Keratinocyte (primary cell): ENCODE results near the gene NAALADL1. TPM values are rescaled to one million over a fixed set of nuclear protein-coding genes. Genes with fewer than 3 reads are reported as not detected.
"Not testable (repeated sequence)": the region's sequence is repeated elsewhere in the genome, so short reads cannot be mapped to it uniquely, and the experiment has no call there.

Source experiments
- DNase-seq: peaks from one replicate; pipeline ENCODE4 v3.0.0-alpha.2; 2011; ENCODE audit warnings: low read depth, missing footprints, low spot score
- FAIRE-seq: peaks from 2 replicates; lab custom pipeline; 2011; peaks lifted over from hg19 to GRCh38; lab: Jason Lieb, UNC
- H2AFZ ChIP-seq: 2 replicates; pipeline ENCODE4 v1.6.0; 2012; ENCODE audit warnings: low read length, control low read depth, inconsistent platforms; ENCODE audit not compliant: control insufficient read depth
- H3K27ac ChIP-seq: 2 replicates; pipeline ENCODE4 v1.5.1; 2011; ENCODE audit warnings: low read length; ENCODE audit not compliant: control insufficient read depth, insufficient read depth
- H3K27me3 ChIP-seq: 3 replicates; pipeline ENCODE4 v1.6.0; 2011; ENCODE audit warnings: low read length; ENCODE audit not compliant: control insufficient read depth, insufficient read depth; ENCODE audit errors: extremely low read depth
- H3K36me3 ChIP-seq, 2 experiments: 2 replicates in 1 of 2; 3 replicates in 1 of 2; pipeline ENCODE4 v1.5.1; 2011; ENCODE audit warnings: low read length in 2 of 2, mild to moderate bottlenecking in 1 of 2; ENCODE audit not compliant: control insufficient read depth in 2 of 2, insufficient read depth in 2 of 2; ENCODE audit errors: extremely low read depth in 1 of 2
- H3K4me1 ChIP-seq: 3 replicates; pipeline ENCODE4 v1.5.1; 2011; ENCODE audit warnings: low read length; ENCODE audit not compliant: control insufficient read depth, insufficient read depth; ENCODE audit errors: extremely low read depth
- H3K4me2 ChIP-seq: 3 replicates; pipeline ENCODE4 v1.6.0; 2011; ENCODE audit warnings: low read depth, low read length; ENCODE audit not compliant: control insufficient read depth, insufficient read depth; ENCODE audit errors: extremely low read depth
- H3K4me3 ChIP-seq, 3 experiments: fragments of 200-600 bp in 1 of 3; sonication (generic) in 1 of 3; 2 replicates in 2 of 3; 3 replicates in 1 of 3; pipeline ENCODE4 v1.5.1; 2011 to 2016; ENCODE audit warnings: low read length in 3 of 3, mild to moderate bottlenecking in 3 of 3, control low read depth in 2 of 3, inconsistent platforms in 1 of 3, low read depth in 1 of 3, mixed read lengths in 1 of 3, mixed run types in 1 of 3, moderate library complexity in 1 of 3; ENCODE audit not compliant: control insufficient read depth in 2 of 3, insufficient read depth in 2 of 3; ENCODE audit errors: extremely low read depth in 1 of 3
- H3K79me2 ChIP-seq: 2 replicates; pipeline ENCODE4 v1.6.0; 2012; ENCODE audit warnings: low read length; ENCODE audit not compliant: control insufficient read depth, insufficient read depth
- H3K9ac ChIP-seq: 3 replicates; pipeline ENCODE4 v1.6.0; 2011; ENCODE audit warnings: low read length; ENCODE audit not compliant: control insufficient read depth, insufficient read depth; ENCODE audit errors: extremely low read depth
- H3K9me1 ChIP-seq: 3 replicates; pipeline ENCODE4 v1.6.0; 2011; ENCODE audit warnings: low read length; ENCODE audit not compliant: control insufficient read depth, insufficient read depth; ENCODE audit errors: extremely low read depth
- H3K9me3 ChIP-seq: 2 replicates; pipeline ENCODE4 v1.5.1; 2012; ENCODE audit warnings: low read depth, low read length; ENCODE audit not compliant: control insufficient read depth
- H4K20me1 ChIP-seq: 3 replicates; pipeline ENCODE4 v1.6.0; 2011; ENCODE audit warnings: low read length; ENCODE audit not compliant: control insufficient read depth, insufficient read depth; ENCODE audit errors: extremely low read depth
- EZH2 ChIP-seq: IDR thresholded peaks from one replicate; pipeline ENCODE4 v1.6.1; 2012; ENCODE audit warnings: inconsistent platforms, mild to moderate bottlenecking, low read length, moderate library complexity
- dilution Hi-C: fragments of 300-500 bp; cut with MboI; formaldehyde crosslinking; loops from one replicate; pipeline ENCODE4 v1.7.0; 2020; ENCODE audit warnings: low sequenced_read_pairs; ENCODE audit not compliant: extremely low pct_ligation_motif_present
- polyA plus RNA-seq, 5 experiments: library from polyadenylated mRNA; depleted of rRNA in 3 of 5; stranded (reverse) in 3 of 5; stranded (forward) in 1 of 5; unstranded in 1 of 5; fragments of >200 nt; gene quantifications; 1 replicate in 1 of 5; 2 replicates in 3 of 5; 3 replicates in 1 of 5; pipeline versions ENCODE4 v1.2.1 to v1.2.3, GENCODE V29; 2011 to 2012; ENCODE audit warnings: missing spikeins in 2 of 5, low read depth in 1 of 5, low replicate concordance in 1 of 5
- TF ChIP-seq, protein P1 (sequence below), 3 experiments: IDR thresholded peaks in 1 of 3; conservative IDR thresholded peaks in 1 of 3; optimal IDR thresholded peaks in 1 of 3; 2 replicates in 2 of 3; 3 replicates in 1 of 3; pipeline versions ENCODE3 to v1.5.1; 2011; ENCODE audit warnings: low read length in 3 of 3, mild to moderate bottlenecking in 3 of 3, moderate library complexity in 2 of 3, control low read depth in 1 of 3, inconsistent platforms in 1 of 3; ENCODE audit not compliant: insufficient read depth in 2 of 3; ENCODE audit errors: extremely low read depth in 1 of 3

Gene NAALADL1
- polyA plus RNA-seq, 1 donor (not counting 4 experiments of a cell fraction or from before 2014, with no cell fraction given), result 2.3 TPM

GRCh38 chr11:65008873-65009272 is 49.5 kb downstream of the NAALADL1 start:
- no peaks in the 10 kb centered on the region for H3K9me3 ChIP-seq
- H3K27ac ChIP-seq, result no peak overlapping the region
- H4K20me1 ChIP-seq, result no peaks in the 10 kb centered on the region
- DNase-seq (no peak), FAIRE-seq (no peak)
- no peak overlapping the region for H2AFZ ChIP-seq
- no peaks in the 10 kb centered on the region for H3K27me3 ChIP-seq
- no peak overlapping the region for H3K9ac ChIP-seq
- H3K4me1 ChIP-seq, result peaks cover 25% of the 10 kb centered on the region
- H3K4me3 ChIP-seq, result no peak overlapping the region
- TF ChIP-seq, protein P1, sequence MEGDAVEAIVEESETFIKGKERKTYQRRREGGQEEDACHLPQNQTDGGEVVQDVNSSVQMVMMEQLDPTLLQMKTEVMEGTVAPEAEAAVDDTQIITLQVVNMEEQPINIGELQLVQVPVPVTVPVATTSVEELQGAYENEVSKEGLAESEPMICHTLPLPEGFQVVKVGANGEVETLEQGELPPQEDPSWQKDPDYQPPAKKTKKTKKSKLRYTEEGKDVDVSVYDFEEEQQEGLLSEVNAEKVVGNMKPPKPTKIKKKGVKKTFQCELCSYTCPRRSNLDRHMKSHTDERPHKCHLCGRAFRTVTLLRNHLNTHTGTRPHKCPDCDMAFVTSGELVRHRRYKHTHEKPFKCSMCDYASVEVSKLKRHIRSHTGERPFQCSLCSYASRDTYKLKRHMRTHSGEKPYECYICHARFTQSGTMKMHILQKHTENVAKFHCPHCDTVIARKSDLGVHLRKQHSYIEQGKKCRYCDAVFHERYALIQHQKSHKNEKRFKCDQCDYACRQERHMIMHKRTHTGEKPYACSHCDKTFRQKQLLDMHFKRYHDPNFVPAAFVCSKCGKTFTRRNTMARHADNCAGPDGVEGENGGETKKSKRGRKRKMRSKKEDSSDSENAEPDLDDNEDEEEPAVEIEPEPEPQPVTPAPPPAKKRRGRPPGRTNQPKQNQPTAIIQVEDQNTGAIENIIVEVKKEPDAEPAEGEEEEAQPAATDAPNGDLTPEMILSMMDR (optimal IDR thresholded peaks at IDR 0.05 in 1 of 3, IDR thresholded peaks at IDR 0.05 in 1 of 3, conservative IDR thresholded peaks at IDR 0.05 in 1 of 3; ENCODE audit: extremely low read depth in 1 of 3, insufficient read depth in 2 of 3, low read length in 3 of 3), result no peak
- H3K79me2 ChIP-seq, result no peaks in the 10 kb centered on the region
- dilution Hi-C loops, result no loop called here
- no peak overlapping the region for H3K4me2 ChIP-seq
- H3K36me3 ChIP-seq, result no peaks in the 10 kb centered on the region
- no peaks in the 10 kb centered on the region for H3K9me1 ChIP-seq

GRCh38 chr11:65008016-65008415 is 50.3 kb downstream of the NAALADL1 start:
- Histone ChIP-seq H3K4me2 (no peak overlapping the region), H3K27ac (peak overlapping the region; percentile 94), H3K9me1 (no peaks in the 10 kb centered on the region), H3K27me3 (no peaks in the 10 kb centered on the region), H3K79me2 (no peaks in the 10 kb centered on the region), H3K9me3 (no peaks in the 10 kb centered on the region), H4K20me1 (no peaks in the 10 kb centered on the region), H3K9ac (peak overlapping the region; percentile 24), H2AFZ (peak overlapping the region; percentile 2), H3K4me3 (no peak overlapping the region), H3K4me1 (peaks cover 21% of the 10 kb centered on the region), H3K36me3 (no peaks in the 10 kb centered on the region)
- DNase-seq (no peak), FAIRE-seq (no peak)
- no peak for TF ChIP-seq EZH2
- TF ChIP-seq, protein P1 (optimal IDR thresholded peaks at IDR 0.05 in 1 of 3, IDR thresholded peaks at IDR 0.05 in 1 of 3, conservative IDR thresholded peaks at IDR 0.05 in 1 of 3; ENCODE audit: extremely low read depth in 1 of 3, insufficient read depth in 2 of 3, low read length in 3 of 3), result peak in 1 of 3 experiments; percentile 34
- dilution Hi-C loops, result no loop called here

DNA sequence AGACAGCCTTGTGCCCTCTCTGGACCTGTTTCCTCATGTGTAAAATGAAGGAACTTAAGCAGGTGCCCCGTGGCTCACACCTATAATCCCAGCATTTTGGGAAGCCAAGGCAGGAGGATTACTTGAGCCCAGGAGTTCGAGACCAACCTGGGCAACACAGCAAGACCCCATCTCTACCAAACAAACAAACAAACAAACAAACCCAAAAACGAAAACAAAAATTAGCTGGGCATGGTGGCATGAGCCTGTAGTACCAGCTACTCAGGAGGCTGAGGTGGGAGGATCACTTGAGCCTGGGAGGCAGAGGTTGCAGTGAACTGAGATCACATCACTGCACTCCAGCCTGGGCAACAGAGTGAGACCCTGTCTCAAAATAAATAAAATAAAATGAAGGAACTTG is 54.4 kb downstream of the NAALADL1 start:
- H2AFZ ChIP-seq, dilution Hi-C loops, H3K36me3 ChIP-seq, H3K27me3 ChIP-seq, H3K27ac ChIP-seq, H3K9me3 ChIP-seq, DNase-seq, H4K20me1 ChIP-seq, FAIRE-seq, H3K9me1 ChIP-seq, H3K79me2 ChIP-seq, H3K4me2 ChIP-seq, H3K4me3 ChIP-seq, H3K9ac ChIP-seq: not testable (repeated sequence)
- H3K4me1 ChIP-seq, result peaks cover 19% of the 10 kb centered on the region
